Breast epithelium (tissue), 3 donors: ENCODE results near the gene SEC16A.

Experiments
- POLR2AphosphoS5 ChIP-seq, 3 donors: sonication (generic); formaldehyde crosslinking; IDR thresholded peaks; one replicate each; pipeline ENCODE4 v1.6.1; 2017; ENCODE audit warnings: antibody characterized with exemption in 3 of 3
- TF ChIP-seq, protein P1 (sequence below), 3 donors: fragments of 450-650 bp; IDR thresholded peaks; one replicate each; pipeline ENCODE4 v1.5.1; 2016 to 2017; ENCODE audit warnings: antibody characterized with exemption in 3 of 3, mild to moderate bottlenecking in 3 of 3, moderate library complexity in 3 of 3

DNA sequence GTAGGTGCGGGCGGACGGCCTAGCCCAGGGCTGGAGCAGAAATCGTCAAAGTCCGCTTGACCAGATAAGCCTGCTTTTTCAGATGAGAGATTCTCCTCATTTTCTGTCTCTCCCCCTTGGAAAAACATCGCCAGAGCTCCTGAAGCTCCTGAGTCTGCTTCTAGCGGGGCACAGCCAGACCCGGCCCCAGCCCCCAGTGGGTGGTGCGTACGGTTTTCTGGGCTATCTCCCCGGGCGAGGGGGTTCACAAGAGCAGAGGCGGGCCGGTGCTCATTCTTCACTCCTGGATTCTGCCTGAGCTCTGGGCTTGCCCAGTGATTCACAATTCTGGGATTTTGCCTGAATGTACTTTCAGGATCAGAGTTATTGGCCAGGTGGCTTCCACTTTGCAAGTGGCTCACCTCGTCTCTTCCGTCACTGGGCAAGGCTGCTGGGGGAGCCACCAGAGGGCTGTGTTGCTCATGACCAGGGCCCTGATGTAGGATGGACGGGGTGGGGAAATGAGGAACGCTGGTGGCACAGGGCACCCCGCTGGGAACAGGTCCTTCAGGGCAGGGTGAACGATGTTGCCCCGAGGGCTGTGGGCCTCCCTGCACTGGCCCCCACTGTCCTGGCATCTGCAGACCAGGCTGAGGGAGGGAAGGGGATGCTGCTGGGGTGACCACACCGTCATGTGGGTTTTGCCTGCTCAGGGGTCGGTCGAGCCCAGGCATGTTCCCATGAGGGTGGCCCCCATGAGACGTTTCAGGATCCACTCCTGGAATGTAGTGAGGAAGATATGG, 6.3 kb downstream of the SEC16A start:
- TF ChIP-seq, protein P1, sequence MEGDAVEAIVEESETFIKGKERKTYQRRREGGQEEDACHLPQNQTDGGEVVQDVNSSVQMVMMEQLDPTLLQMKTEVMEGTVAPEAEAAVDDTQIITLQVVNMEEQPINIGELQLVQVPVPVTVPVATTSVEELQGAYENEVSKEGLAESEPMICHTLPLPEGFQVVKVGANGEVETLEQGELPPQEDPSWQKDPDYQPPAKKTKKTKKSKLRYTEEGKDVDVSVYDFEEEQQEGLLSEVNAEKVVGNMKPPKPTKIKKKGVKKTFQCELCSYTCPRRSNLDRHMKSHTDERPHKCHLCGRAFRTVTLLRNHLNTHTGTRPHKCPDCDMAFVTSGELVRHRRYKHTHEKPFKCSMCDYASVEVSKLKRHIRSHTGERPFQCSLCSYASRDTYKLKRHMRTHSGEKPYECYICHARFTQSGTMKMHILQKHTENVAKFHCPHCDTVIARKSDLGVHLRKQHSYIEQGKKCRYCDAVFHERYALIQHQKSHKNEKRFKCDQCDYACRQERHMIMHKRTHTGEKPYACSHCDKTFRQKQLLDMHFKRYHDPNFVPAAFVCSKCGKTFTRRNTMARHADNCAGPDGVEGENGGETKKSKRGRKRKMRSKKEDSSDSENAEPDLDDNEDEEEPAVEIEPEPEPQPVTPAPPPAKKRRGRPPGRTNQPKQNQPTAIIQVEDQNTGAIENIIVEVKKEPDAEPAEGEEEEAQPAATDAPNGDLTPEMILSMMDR (IDR thresholded peaks at IDR 0.05): no peak
- no peak for TF ChIP-seq POLR2AphosphoS5 (IDR thresholded peaks at IDR 0.05)
